Stromal cell of bone marrow (primary cell): Measurements from ENCODE around the gene CYB5R2.

Experiments used
- DNase-seq: peaks from one replicate; pipeline ENCODE4 v3.0.0-alpha.2; 2012; ENCODE audit warnings: low read depth

CYB5R2 gene

GRCh38 chr11:7672960-7673723 lies at the start of gene CYB5R2:
Gene CYB5R2, minus strand, starts transcription at chr11:7673500. Its CDS starts 675 bp downstream, at chr11:7672825.
- DNase-seq: no peak

DNA sequence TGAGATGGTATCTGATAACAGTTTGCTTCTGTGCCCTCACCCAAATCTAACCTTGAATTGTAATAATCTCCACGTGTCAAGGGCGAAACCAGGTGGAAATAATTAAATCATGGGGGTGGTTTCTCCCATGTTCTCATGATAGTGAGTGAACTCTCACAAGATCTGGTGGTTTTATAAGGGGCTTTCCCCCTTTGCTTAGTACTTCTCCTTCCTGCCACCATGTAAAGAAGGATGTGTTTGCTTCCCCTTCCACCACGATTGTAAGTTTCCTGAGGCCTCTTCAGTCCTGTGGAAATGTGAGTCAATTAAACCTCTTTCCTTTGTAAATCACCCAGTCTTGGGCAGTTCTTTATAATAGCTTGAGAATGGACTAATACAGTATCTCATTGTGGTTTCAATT lies 41.5 kb upstream of the CYB5R2 start:
- DNase-seq: no peak

DNA sequence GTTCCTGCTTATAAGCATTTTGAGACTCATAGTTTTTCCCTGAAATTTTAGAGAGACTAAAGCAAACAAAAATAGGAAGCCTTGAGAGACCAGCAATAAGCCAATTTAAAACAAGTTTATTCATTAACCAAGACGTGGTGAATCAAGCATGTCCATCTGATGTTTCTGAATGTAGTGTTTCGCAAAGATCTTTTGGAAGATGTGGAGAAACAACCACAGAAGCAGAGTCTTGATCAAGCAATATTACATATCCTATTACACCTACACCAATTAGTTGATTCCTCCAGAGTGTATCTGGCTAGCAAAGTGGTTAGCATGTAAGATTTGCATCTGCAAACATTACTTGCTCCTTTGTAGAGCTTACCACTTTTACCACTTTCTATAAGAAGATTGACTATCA lies 33.1 kb upstream of the CYB5R2 start, which contains the start of gene OVCH2:
Gene OVCH2 (minus strand): TSS at position 101 of the 400 bp plus-strand sequence. CDS start 83 bp downstream, at position 18.
- DNase-seq: no peak

- no peak for DNase-seq
These were observed 30.4 kb upstream of the CYB5R2 start for GRCh38 chr11:7703740-7704139.

DNA sequence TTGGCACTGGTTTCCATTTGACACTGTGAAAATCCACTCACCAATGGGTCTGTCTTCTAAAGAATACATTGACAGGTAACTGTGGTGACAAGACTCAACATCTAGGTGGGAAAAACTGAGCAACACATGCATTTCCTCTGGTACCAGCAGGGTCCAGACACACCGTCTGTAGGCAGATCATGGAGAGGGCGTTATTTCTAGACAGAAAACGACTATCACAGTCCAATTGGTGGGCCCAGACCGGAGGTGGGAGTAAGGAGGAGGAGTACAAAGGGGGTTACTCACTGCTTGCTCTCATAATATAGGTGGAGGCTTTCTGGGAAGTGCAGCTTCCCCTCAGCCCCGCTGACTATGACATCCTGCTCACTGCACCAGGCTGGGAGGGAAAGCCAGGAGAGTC lies 23.1 kb upstream of the CYB5R2 start:
- DNase-seq: no peak

GRCh38 chr11:7694235-7694634 lies 20.9 kb upstream of the CYB5R2 start:
- no peak for DNase-seq

GRCh38 chr11:7692426-7692825 lies 19.1 kb upstream of the CYB5R2 start:
- no peak for DNase-seq

DNA sequence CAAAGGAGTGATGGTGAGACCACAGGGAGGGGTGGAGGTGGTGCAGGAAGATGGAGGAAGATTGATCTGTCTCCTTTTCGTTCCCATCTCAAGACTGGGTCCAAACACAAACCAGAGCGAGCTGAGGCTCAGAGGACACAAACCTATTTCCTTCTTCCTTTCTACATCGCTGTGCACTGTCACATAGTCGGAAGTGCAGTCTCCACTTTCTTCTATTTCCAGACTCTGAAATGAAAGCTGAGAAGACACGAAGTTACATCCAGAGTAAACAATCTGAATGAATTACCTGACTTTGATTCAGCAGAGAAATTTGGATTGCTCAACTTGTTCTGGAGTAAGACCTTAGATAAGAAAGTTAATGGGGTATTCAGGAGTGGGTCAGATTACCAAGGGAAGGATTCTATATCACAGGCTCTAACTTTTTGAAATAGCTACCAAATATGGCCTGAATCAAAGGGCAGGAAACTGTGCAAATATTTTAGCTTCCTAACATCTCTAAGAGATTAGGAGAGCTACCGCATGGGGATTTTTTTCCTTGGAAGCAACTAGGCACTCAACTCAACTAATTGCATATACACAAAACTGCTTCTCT lies 18.6 kb upstream of the CYB5R2 start:
- DNase-seq: no peak

GRCh38 chr11:7690648-7691047 lies 17.3 kb upstream of the CYB5R2 start:
- no peak for DNase-seq

GRCh38 chr11:7689239-7689638 lies 15.9 kb upstream of the CYB5R2 start:
- DNase-seq: no peak

GRCh38 chr11:7688238-7688826 lies 15.0 kb upstream of the CYB5R2 start:
- no peak for DNase-seq

- no peak for DNase-seq
These were observed 14.1 kb upstream of the CYB5R2 start for GRCh38 chr11:7687386-7687785.

GRCh38 chr11:7686761-7687160 lies 13.5 kb upstream of the CYB5R2 start:
- no peak for DNase-seq

- no peak for DNase-seq
These were observed 10.3 kb upstream of the CYB5R2 start for GRCh38 chr11:7683571-7683970.

DNA sequence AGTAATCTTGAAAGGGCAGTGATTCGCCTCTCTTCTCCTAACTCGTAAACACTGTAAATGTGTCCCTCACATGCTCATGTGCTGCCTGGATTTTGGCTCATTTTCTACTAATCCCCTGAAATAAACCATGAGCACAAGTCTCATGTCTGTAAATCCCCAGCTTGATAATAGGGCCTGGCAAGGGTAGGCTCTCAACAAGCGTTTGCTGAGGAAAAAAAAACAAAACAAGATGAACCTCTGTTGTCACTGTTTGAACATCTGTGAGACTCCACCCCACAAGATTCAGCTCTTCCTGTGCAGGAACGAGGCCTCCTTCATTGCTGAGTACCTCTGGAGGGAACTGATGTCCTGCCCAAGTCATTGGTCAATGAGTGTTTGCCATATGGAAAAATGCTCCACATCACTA lies 4.5 kb upstream of the CYB5R2 start:
- no peak for DNase-seq

DNA sequence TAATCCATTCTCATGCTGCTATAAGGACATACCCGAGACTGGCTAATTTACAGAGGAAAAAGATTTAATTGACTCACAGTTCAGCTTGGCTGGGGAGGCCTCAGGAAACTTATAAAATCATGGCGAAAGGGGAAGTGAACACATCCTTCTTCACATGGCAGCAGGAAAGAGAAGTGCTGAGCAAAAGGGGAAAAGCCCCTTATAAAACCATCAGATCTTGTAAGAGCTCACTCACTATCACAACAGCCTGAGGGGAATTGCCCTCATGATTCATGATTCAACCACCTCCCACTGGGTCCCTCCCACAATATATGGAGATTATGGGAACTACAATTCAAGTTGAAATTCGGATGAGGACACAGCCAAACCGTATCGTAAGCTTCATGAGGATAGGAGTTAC lies 3.8 kb upstream of the CYB5R2 start:
- no peak for DNase-seq

GRCh38 chr11:7675631-7676030 lies 2.3 kb upstream of the CYB5R2 start:
- no peak for DNase-seq

GRCh38 chr11:7673724-7674434 lies 579 bp upstream of the CYB5R2 start:
- no peak for DNase-seq

DNA sequence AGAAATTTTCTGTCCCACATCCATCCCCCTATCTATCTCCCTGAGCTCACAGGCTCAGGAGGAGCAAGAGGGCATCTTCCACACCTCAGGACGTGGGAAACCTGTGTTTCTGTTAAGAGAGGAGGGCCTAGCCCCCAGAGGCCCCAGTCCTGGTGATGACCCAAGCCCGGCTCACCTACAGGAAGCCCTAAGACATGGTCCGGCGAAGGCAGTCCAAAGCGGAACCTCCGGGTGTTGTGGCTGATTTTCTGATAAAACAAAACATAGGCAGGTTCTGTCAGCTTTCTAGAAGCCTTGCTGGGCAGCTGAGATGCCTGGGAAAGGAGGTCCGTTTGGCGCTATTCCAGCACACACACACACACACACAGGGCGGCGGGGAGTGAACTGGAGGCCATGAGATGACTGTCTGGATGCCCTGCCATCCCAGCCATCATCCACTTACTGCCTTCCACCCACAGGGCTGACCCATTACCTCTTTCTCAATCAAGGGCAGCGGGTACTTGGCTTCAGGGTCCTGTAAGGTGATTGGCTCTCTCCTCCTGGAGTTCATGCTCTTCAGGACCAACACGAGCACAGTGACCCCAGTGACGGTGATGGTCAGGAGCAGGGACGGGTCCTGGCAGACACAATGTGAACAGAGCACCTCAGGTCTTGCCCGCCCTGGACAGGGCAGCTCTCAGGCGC lies 882 bp downstream of the CYB5R2 start:
- no peak for DNase-seq

DNA sequence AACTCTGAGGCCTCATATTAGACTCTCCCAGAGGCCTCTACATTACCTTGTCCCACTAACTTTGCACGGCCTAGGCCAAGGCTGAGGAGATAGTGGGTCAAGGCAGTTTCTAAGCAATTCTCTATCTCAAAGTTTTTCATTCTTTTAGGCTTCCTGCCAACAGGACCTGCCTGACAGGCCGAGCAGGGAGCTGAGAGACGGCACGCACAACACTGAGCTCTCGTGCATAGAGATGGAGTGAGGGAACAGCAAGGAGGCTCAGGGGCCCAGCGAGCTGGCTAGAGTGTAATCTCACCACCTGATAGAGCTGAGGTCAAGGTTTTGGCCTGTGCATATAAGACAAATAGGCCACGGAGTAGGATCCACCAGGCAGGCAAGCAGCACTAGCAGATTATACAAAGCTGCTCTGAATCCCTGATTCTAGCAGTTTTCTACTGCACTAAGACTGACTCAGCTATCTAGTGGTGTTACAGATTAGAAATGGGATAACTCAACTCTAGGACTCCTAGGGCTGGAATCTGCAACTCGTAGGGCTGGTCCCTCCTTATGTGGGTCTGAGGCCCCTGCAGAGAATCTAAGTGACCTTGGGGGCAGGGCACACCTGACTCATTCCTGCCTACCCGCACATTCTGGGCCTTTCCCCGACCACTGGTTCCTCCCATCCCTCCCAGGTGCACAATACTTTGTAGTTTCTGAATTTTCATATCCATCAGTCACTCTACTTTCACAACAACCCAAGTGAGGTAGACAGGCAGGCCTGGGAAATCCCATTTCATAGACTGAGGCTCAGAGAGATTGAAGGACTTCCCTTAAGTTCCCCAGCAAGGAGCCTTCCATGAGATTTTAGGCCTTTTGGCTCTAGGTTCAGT lies 1.7 kb downstream of the CYB5R2 start:
- no peak for DNase-seq

DNA sequence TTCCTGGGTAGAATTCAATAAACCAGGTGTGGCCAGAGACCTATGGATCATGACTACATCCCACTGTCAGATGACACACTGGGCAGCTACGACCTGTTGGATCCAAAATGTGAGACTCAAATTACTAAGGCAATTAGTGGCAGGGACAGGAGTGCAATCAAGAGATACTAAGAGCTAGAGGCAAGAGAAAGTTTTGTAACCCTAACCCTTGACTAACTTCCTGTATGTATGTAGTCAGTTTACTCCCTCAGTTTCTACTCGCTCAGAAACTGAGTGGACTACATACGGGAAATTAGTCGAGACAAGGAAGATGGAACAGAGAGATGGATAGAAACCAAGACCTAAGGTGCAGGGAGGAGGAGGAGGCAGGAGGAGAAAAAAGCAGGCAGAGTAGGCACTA lies 2.7 kb downstream of the CYB5R2 start:
- no peak for DNase-seq
